Activated naive CD8-positive, alpha-beta T cell treated with anti-CD3 and anti-CD28 coated beads, Interleukin-2, amount 50 U/mL, for 16 hours (primary cell): ENCODE data around the gene ETFB.
A peak's percentile ranks its signal among the peaks of the same experiment; 100 is the strongest.

ENCODE experiments used
- DNase-seq: peaks from one replicate; pipeline ENCODE4 v3.0.0-alpha.2; 2020; ENCODE audit warnings: low read depth, low spot score

ETFB gene

GRCh38 chr19:51372649-51373504, 6.7 kb upstream of the ETFB start, which contains the start of gene NKG7:
Gene NKG7 (minus strand): TSS chr19:51372654. CDS start chr19:51372535, 119 bp downstream.
- DNase-seq: peak; percentile 77

- no peak for DNase-seq
Observed at GRCh38 chr19:51372021-51372648, 5.9 kb upstream of the ETFB start.

GRCh38 chr19:51371186-51371690, 5.0 kb upstream of the ETFB start:
- no peak for DNase-seq

GRCh38 chr19:51370230-51370629, 4.0 kb upstream of the ETFB start:
- DNase-seq: no peak

- no peak for DNase-seq
Observed at GRCh38 chr19:51368366-51369282, 2.4 kb upstream of the ETFB start, which contains the start of gene CLDND2. Gene CLDND2 (minus strand): TSS chr19:51369003. CDS start chr19:51368577, 426 bp downstream.

GRCh38 chr19:51367565-51368365, 1.6 kb upstream of the ETFB start:
- peak; percentile 96 for DNase-seq

- DNase-seq: no peak
Observed at GRCh38 chr19:51367255-51367564, 1.0 kb upstream of the ETFB start.

- DNase-seq: peak; percentile 82
Observed at GRCh38 chr19:51366389-51367254, 434 bp upstream of the ETFB start.

GRCh38 chr19:51365211-51365964, 800 bp downstream of the ETFB start:
- DNase-seq: no peak

GRCh38 chr19:51364200-51365106, 1.7 kb downstream of the ETFB start:
- no peak for DNase-seq

GRCh38 chr19:51361239-51361638, 4.9 kb downstream of the ETFB start:
- no peak for DNase-seq

GRCh38 chr19:51359294-51359693, 6.9 kb downstream of the ETFB start:
- DNase-seq: no peak

- DNase-seq: no peak
Observed at GRCh38 chr19:51357952-51358351, 8.2 kb downstream of the ETFB start.

GRCh38 chr19:51356159-51356801, 9.9 kb downstream of the ETFB start:
- no peak for DNase-seq

GRCh38 chr19:51354742-51355148, 11.4 kb downstream of the ETFB start:
- DNase-seq: no peak

- no peak for DNase-seq
Observed at GRCh38 chr19:51354103-51354741, 12.0 kb downstream of the ETFB start.

- DNase-seq: no peak
Observed at GRCh38 chr19:51352783-51353360, 13.3 kb downstream of the ETFB start.
